Measurements from ENCODE around the gene TRIP13.

DNA sequence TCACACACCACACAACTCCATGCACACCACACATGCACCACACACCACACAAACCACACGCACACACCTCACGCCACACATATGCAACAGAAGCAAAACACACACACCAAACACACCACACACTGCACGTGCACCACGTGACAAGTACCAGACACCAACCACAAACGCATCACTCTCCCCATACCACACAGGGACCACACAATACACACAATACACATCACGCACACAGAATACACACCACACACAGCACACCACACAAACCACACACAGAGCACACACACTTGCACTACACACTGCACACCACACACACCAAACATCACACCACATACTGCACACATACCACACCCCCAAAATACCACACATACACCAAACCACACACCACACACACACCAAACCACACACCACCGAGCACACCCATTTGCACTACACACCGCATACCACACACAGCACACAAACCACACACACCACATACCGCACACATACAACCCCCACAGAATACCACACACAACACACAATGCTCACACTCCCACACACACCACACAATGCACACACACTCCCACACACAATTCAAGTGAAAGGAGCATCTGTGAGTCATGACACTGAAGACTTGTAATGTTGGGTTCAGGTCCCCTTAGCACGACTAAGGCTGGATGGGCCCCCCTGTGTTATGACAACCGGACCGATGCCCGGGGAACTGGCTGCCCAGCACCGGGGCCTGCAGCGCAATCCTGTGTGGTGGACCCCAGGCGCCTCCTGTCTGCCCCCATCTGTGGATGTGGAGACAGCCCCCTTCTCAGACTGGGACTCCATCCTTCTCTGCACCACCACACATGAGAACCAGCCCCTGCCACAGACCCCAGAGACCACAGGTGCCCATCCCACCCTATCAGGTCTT is 35.9 kb upstream of the TRIP13 start:
- TF ChIP-seq, protein P1, sequence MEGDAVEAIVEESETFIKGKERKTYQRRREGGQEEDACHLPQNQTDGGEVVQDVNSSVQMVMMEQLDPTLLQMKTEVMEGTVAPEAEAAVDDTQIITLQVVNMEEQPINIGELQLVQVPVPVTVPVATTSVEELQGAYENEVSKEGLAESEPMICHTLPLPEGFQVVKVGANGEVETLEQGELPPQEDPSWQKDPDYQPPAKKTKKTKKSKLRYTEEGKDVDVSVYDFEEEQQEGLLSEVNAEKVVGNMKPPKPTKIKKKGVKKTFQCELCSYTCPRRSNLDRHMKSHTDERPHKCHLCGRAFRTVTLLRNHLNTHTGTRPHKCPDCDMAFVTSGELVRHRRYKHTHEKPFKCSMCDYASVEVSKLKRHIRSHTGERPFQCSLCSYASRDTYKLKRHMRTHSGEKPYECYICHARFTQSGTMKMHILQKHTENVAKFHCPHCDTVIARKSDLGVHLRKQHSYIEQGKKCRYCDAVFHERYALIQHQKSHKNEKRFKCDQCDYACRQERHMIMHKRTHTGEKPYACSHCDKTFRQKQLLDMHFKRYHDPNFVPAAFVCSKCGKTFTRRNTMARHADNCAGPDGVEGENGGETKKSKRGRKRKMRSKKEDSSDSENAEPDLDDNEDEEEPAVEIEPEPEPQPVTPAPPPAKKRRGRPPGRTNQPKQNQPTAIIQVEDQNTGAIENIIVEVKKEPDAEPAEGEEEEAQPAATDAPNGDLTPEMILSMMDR (IDR thresholded peaks at IDR 0.05 in 8 of 11, conservative IDR thresholded peaks at IDR 0.05 in 3 of 11): no peak
- no peak for TF ChIP-seq POLR2AphosphoS5 (IDR thresholded peaks at IDR 0.05)
- no peak for TF ChIP-seq POLR2A (IDR thresholded peaks at IDR 0.05)

Measured in spleen (tissue), 7 donors.